Caco-2 (cell line): ENCODE results near the gene USP13. TPM values are rescaled to one million over a fixed set of nuclear protein-coding genes. Genes with fewer than 3 reads are reported as not detected.

Source experiments
- BruUV-seq: library from RNA; stranded (reverse); fragments of 400-500 nt; replicated peaks from 2 replicates; lab custom pipeline; 2021; lab: Mats Ljungman, UMichigan
- CTCF ChIA-PET: fragments of 300-600 bp; sonication (Branson Sonifier 250); formaldehyde crosslinking; loops from one replicate; lab custom pipeline; 2022; ENCODE audit warnings: antibody characterized with exemption; lab: Charles Lee
- POLR2A ChIA-PET: fragments of 300-600 bp; sonication (Branson Sonifier 250); formaldehyde crosslinking; loops from one replicate; lab custom pipeline; 2022; ENCODE audit warnings: antibody characterized with exemption; lab: Charles Lee
- DNase-seq, 2 experiments: peaks; one replicate each; pipeline versions ENCODE4 v3.0.0 to v3.0.0-alpha.2; 2020 to 2022
- H3K27me3 ChIP-seq: replicated peaks from 2 replicates; pipeline ENCODE4 v1.6.0; 2011; ENCODE audit warnings: low read length; ENCODE audit not compliant: control insufficient read depth, insufficient read depth
- H3K36me3 ChIP-seq: 2 replicates; pipeline ENCODE4 v1.5.1; 2011; ENCODE audit warnings: low read length; ENCODE audit not compliant: control insufficient read depth, insufficient read depth
- H3K4me1 ChIP-seq: fragments of 250-450 bp; sonication (Bioruptor Pico); 2 replicates; pipeline ENCODE4 v1.5.1; 2020; ENCODE audit warnings: mild to moderate bottlenecking
- H3K4me3 ChIP-seq: 2 replicates; pipeline ENCODE4 v1.5.1; 2011; ENCODE audit warnings: low read depth, mild to moderate bottlenecking, control low read depth, low read length
- H3K9me3 ChIP-seq: fragments of 250-450 bp; sonication (Bioruptor Pico); 2 replicates; pipeline ENCODE4 v1.5.1; 2020; ENCODE audit warnings: mild to moderate bottlenecking, moderate library complexity
- H3K27ac Mint-ChIP-seq: one replicate; pipeline ENCODE4 v1.8.0; 2022; ENCODE audit warnings: mixed read lengths; ENCODE audit not compliant: unreplicated experiment
- H3K27me3 Mint-ChIP-seq: one replicate; pipeline ENCODE4 v1.8.0; 2022; ENCODE audit warnings: mixed read lengths; ENCODE audit not compliant: insufficient read depth, unreplicated experiment
- H3K36me3 Mint-ChIP-seq: one replicate; pipeline ENCODE4 v1.8.0; 2022; ENCODE audit warnings: mild to moderate bottlenecking, mixed read lengths; ENCODE audit not compliant: insufficient read depth, unreplicated experiment
- H3K4me1 Mint-ChIP-seq: one replicate; pipeline ENCODE4 v1.8.0; 2022; ENCODE audit warnings: low read depth, mixed read lengths; ENCODE audit not compliant: unreplicated experiment
- H3K4me3 Mint-ChIP-seq: one replicate; pipeline ENCODE4 v1.8.0; 2022; ENCODE audit warnings: mild to moderate bottlenecking, moderate library complexity, mixed read lengths; ENCODE audit not compliant: unreplicated experiment
- H3K9me3 Mint-ChIP-seq: one replicate; pipeline ENCODE4 v1.8.0; 2022; ENCODE audit warnings: mixed read lengths; ENCODE audit not compliant: unreplicated experiment
- intact Hi-C: fragments of 100-400 bp; cut with micrococcal nuclease; formaldehyde crosslinking; loops from one replicate; pipeline ENCODE4 v1.10.0; 2022; ENCODE audit not compliant: unreplicated experiment
- total RNA-seq: library from RNA; stranded (reverse); gene quantifications from 2 replicates; pipeline ENCODE4 v1.2.3, GENCODE V29; 2022
- TF ChIP-seq, protein P1 (sequence below), 2 experiments: fragments of 200-600 bp in 1 of 2; IDR thresholded peaks; 1 replicate in 1 of 2; 2 replicates in 1 of 2; pipeline versions ENCODE4 v1.5.1 to v1.8.0; 2011 to 2022; ENCODE audit warnings: antibody characterized with exemption in 1 of 2, control low read depth in 1 of 2, inconsistent platforms in 1 of 2, low read depth in 1 of 2, low read length in 1 of 2, mild to moderate bottlenecking in 1 of 2, moderate library complexity in 1 of 2; ENCODE audit not compliant: insufficient read depth in 1 of 2, severe bottlenecking in 1 of 2, unreplicated experiment in 1 of 2

The USP13 gene
- total RNA-seq, 1 experiment from 2014 or later: 16.2 TPM

DNA sequence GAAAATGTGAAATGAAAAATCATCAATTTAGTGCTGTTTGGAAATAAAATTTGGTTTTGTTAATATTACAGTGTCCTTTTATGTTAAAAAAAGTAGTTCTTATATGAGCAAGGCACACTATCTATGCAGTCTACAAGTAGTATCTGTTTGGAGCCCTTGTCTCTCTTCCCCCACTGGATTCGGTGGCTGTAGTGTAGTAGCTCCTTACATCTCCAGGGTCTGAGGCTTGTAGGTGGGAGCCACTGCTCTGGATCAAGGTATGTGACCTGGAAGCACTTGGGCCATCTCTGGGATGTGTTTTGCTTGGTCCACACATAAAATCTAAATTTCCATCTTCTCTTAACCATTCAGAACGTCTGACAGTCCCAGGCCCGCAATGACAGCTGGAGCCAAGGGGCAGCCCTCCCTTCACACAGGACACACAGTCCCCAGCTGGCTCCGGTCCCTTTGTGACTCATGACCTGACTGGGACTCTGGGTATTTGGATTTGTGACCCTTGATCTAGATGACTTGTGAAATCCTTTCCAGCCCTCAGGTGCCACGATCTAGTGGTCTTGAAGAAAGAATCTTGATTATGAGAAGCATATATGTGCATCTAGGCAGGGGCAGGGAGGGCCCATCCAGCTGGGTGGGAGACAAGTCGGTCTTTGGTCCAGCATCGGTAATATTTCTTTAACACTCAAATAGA lies 80.0 kb downstream of the USP13 start:
- no TSS peak for BruUV-seq
- ChIA-PET POLR2A (no interaction called here), CTCF (no interaction called here)
- TF ChIP-seq, protein P1, sequence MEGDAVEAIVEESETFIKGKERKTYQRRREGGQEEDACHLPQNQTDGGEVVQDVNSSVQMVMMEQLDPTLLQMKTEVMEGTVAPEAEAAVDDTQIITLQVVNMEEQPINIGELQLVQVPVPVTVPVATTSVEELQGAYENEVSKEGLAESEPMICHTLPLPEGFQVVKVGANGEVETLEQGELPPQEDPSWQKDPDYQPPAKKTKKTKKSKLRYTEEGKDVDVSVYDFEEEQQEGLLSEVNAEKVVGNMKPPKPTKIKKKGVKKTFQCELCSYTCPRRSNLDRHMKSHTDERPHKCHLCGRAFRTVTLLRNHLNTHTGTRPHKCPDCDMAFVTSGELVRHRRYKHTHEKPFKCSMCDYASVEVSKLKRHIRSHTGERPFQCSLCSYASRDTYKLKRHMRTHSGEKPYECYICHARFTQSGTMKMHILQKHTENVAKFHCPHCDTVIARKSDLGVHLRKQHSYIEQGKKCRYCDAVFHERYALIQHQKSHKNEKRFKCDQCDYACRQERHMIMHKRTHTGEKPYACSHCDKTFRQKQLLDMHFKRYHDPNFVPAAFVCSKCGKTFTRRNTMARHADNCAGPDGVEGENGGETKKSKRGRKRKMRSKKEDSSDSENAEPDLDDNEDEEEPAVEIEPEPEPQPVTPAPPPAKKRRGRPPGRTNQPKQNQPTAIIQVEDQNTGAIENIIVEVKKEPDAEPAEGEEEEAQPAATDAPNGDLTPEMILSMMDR (IDR thresholded peaks at IDR 0.05; ENCODE audit: insufficient read depth in 1 of 2, low read depth in 1 of 2, low read length in 1 of 2, severe bottlenecking in 1 of 2, unreplicated experiment in 1 of 2): no peak
- DNase-seq: no peak
- no peaks in the 10 kb centered on the region for H3K27me3 ChIP-seq
- H3K36me3 ChIP-seq: peaks cover 1% of the 10 kb centered on the region; the same call in 1 of the 2 replicates
- H3K9me3 Mint-ChIP-seq: no peaks in the 10 kb centered on the region
- peaks cover 33% of the 10 kb centered on the region for H3K4me1 ChIP-seq
- no peaks in the 10 kb centered on the region for H3K27me3 Mint-ChIP-seq
- H3K4me3 ChIP-seq: no peak overlapping the region
- H3K9me3 ChIP-seq: no peaks in the 10 kb centered on the region
- peaks cover 21% of the 10 kb centered on the region for H3K36me3 Mint-ChIP-seq
- intact Hi-C loops: loop anchor here (10.0 kb wide), 1 partner anchor 78 kb away; the partner anchor contains the start of gene USP13
- no peak overlapping the region for H3K4me3 Mint-ChIP-seq
- H3K4me1 Mint-ChIP-seq: peaks cover 20% of the 10 kb centered on the region
- H3K27ac Mint-ChIP-seq: no peak overlapping the region

DNA sequence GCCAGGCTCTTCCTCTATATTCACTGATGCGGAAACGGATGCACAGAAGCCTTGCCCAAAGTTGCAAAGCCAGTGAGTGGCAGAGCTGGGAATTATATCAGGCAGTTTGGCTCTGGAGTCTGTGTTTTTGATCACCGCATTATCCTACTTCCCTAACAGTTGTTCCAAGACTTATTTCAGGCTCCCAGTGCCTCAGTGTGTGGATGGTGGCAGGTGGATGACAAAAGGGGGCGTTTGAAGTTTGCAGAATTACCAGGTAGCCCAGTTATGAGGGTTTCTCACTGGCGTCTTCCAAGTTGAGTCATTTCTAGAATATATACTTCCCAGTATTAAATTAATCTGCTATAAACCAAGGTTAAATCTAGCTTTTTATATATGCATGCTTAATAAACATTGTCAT lies 81.0 kb downstream of the USP13 start:
- Mint-ChIP-seq H3K4me3 (no peak overlapping the region), H3K4me1 (peaks cover 20% of the 10 kb centered on the region), H3K27ac (no peak overlapping the region), H3K36me3 (peaks cover 21% of the 10 kb centered on the region), H3K27me3 (no peaks in the 10 kb centered on the region), H3K9me3 (no peaks in the 10 kb centered on the region)
- Histone ChIP-seq H3K9me3 (no peaks in the 10 kb centered on the region), H3K36me3 (peaks cover 1% of the 10 kb centered on the region; the same call in 1 of the 2 replicates), H3K4me3 (no peak overlapping the region), H3K4me1 (peaks cover 33% of the 10 kb centered on the region), H3K27me3 (no peaks in the 10 kb centered on the region)
- ChIA-PET CTCF (no interaction called here), POLR2A (no interaction called here)
- no peak for DNase-seq
- BruUV-seq: no TSS peak
- TF ChIP-seq, protein P1 (IDR thresholded peaks at IDR 0.05; ENCODE audit: insufficient read depth in 1 of 2, low read depth in 1 of 2, low read length in 1 of 2, severe bottlenecking in 1 of 2, unreplicated experiment in 1 of 2): no peak
- intact Hi-C loops: loop anchor here (10.0 kb wide), 1 partner anchor 79 kb away; the partner anchor contains the start of gene USP13

DNA sequence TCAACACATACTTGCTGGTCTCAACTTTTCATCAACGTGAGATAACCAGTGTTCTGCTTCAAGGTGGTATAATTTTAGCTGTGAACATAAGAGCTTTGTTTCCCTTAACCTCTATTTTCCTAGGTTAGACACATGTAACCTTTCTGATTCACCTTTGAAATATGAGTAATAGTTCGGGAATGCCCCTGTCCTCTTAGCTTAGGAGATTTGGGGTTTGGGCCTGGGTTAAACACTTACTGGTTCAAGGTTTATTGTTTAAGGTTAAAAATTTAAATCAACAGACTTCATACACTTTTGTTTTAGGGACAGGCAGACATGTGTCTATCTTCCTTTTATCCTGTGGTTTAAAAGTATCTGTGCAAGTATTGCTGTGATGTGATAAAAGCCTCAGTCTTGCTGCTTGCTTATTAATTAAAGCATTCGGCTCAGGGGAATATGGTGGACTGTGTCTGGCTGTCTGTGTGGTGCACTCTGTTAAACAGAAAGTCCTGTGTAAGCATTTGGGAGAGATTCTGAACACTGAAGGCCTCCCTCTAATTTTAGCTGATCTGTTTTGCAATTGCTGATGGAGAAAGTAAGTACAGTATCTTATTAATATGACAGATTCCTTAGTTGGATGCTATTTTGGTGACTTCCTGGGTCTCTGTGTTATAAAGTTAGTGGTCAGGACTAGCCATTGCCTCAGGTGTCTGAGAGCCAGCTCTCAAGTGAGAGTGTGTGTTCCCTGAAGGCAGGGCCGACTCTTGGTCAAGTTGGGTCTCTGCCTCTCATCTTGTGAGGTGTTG lies 81.8 kb downstream of the USP13 start:
- BruUV-seq: no TSS peak
- H3K27me3 ChIP-seq: no peaks in the 10 kb centered on the region
- H3K4me1 Mint-ChIP-seq: peaks cover 20% of the 10 kb centered on the region
- intact Hi-C loops: loop anchor here (10.0 kb wide), 1 partner anchor 80 kb away; the partner anchor contains the start of gene USP13
- DNase-seq: no peak
- ChIA-PET POLR2A (no interaction called here), CTCF (no interaction called here)
- peaks cover 33% of the 10 kb centered on the region for H3K4me1 ChIP-seq
- no peaks in the 10 kb centered on the region for H3K9me3 Mint-ChIP-seq
- peaks cover 1% of the 10 kb centered on the region; the same call in 1 of the 2 replicates for H3K36me3 ChIP-seq
- H3K27ac Mint-ChIP-seq: no peak overlapping the region
- no peak overlapping the region for H3K4me3 Mint-ChIP-seq
- H3K9me3 ChIP-seq: no peaks in the 10 kb centered on the region
- peaks cover 21% of the 10 kb centered on the region for H3K36me3 Mint-ChIP-seq
- no peaks in the 10 kb centered on the region for H3K27me3 Mint-ChIP-seq
- TF ChIP-seq, protein P1 (IDR thresholded peaks at IDR 0.05; ENCODE audit: insufficient read depth in 1 of 2, low read depth in 1 of 2, low read length in 1 of 2, severe bottlenecking in 1 of 2, unreplicated experiment in 1 of 2): no peak
- no peak overlapping the region for H3K4me3 ChIP-seq
